DMS 273 treated with DMSO at 0.1 percent for 48 hours (cell line): ENCODE data around the gene TRPV6.

Experiments used
- DNase-seq: peaks from one replicate; lab custom pipeline; 2025; lab: John Stamatoyannopoulos, UW

The TRPV6 gene

GRCh38 chr7:142853739-142854371 is 31.7 kb downstream of the TRPV6 start:
- DNase-seq: no peak

DNA sequence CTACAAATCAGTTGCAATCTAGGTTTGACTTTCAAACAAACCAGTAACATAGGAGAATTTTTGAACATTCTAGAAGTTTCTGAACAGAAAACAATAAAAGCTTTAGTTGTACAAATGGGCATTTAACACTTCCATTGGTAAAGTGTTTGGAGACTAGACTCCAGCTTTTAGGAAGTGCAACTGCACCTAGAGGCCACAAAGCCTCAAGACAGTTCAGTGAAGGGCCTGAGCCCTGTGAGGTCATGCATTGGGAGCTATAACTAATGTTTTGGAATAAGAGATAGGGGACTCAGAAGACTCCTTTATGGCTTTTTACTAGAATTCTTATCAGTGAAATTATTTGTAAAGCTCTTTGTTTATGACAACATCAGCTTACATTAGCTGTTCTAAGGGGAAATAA is 33.6 kb downstream of the TRPV6 start:
- DNase-seq: no peak

- DNase-seq: no peak
Observed at GRCh38 chr7:142851269-142851668, 34.3 kb downstream of the TRPV6 start.

- DNase-seq: no peak
Observed at GRCh38 chr7:142847353-142847752, 38.2 kb downstream of the TRPV6 start.

- no peak for DNase-seq
Observed at GRCh38 chr7:142842251-142842766, 43.2 kb downstream of the TRPV6 start.

- DNase-seq: no peak
Observed at GRCh38 chr7:142838461-142839213, 46.9 kb downstream of the TRPV6 start.

DNA sequence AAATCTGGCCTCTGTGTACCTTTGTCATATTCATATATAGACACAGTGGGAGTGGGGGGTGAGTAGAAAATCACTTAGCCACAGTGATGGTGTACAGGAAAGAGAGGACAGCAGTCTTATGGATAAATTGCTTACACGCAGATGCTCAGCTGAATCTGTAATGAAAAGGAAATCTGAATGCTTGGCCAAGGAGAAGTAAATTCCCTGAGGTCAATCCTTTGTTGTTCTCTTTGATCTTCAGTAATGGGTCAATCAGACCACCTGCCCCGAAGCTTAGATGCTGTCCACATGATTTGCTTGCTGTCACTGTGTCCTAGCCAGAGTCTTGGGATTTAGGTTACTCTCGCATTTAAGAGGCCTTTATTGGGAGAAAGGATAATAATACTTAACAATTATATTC is 49.1 kb downstream of the TRPV6 start:
- DNase-seq: no peak

GRCh38 chr7:142835487-142835886 is 50.1 kb downstream of the TRPV6 start:
- DNase-seq: no peak

DNA sequence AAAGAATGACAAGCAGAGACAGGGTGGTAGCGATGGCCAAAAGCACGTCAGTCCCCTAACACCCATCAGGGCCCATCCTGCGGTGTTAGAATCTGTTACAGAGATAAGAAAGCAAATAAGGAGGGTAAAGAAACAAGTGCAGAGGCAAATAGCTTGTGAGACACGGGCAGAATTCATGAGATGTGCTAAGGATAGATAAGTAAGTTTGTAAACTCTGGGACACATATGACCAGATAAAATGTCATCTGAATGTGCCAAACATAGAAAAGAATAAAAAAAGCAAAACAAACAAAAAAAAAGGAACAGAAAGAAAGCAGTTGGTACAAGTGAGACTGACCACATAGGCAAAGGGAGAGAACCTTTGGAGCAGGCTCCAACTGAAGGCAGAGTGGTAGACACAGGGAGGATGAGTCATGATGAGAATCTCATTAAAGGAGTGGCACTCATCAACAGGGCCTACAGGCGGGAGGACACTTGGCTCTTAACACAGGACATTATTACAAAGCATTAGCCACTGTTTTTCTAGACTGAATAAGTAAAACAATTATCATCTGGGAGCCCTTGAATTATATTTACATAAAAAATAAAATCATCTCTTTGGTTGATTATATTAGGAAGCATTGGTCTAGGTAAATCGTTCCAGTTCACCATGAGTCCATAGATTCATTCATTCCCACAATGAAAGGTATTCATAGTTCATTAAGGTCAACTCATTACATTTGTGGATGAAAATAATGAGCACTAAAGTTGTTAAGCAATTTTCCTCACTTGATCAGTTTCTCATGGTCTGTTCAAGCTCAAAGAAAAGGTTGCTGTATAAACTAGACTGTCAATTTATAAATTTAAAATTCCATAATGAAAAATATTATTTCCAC is 52.1 kb downstream of the TRPV6 start:
- DNase-seq: no peak

DNA sequence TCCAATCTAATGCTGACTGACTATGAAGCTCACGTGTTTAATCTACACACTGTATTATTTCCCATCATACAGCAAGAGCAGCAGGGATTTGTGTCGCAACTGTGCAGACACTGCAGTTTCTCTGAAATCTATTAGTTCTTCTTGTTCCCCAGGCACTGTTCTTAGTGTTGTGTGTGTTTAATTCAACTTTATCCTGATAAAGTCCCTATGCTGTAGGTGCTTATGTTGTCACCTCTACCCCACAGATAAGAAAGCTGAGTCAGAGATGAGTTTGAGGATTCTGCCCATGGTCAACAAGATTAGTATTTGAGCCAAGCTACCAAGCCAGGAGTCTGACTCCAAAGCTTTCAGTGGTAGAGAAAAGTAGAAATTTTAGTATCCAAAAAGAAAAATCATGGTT is 53.1 kb downstream of the TRPV6 start:
- DNase-seq: no peak

DNA sequence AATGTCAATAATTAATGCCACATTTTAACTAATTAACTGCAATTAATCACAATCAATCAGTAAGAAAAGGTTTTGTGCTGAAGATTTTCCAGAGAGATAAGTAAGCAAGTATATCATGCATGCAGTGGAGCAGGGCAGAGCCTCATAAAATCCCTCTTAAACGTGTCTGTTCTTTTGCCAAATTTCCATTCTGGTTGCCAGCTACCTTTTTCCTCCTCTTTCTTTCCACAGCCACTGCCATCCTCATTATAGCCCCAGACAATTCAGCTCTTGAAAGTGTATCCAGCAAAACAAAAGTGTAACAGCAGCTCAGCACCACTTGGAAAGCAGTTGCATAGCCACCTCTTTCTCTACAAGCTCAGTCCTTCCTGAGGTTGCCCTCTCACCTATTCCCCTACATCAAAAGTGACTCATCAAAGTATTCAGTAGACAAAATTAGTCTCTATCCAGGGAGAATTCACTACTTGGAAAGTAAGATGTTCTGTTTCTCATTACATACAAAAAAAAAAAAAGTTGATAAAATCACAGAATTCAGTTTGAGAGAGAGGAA is 57.5 kb downstream of the TRPV6 start:
- no peak for DNase-seq

- DNase-seq: no peak
Observed at GRCh38 chr7:142822714-142823113, 62.8 kb downstream of the TRPV6 start.
